ENCODE measurements around the gene DCXR. TPM values are rescaled to one million over a fixed set of nuclear protein-coding genes. Genes with fewer than 3 reads are reported as not detected.

The DCXR gene
- total RNA-seq, 2 donors from 2014 or later = 235 to 744 TPM

DNA sequence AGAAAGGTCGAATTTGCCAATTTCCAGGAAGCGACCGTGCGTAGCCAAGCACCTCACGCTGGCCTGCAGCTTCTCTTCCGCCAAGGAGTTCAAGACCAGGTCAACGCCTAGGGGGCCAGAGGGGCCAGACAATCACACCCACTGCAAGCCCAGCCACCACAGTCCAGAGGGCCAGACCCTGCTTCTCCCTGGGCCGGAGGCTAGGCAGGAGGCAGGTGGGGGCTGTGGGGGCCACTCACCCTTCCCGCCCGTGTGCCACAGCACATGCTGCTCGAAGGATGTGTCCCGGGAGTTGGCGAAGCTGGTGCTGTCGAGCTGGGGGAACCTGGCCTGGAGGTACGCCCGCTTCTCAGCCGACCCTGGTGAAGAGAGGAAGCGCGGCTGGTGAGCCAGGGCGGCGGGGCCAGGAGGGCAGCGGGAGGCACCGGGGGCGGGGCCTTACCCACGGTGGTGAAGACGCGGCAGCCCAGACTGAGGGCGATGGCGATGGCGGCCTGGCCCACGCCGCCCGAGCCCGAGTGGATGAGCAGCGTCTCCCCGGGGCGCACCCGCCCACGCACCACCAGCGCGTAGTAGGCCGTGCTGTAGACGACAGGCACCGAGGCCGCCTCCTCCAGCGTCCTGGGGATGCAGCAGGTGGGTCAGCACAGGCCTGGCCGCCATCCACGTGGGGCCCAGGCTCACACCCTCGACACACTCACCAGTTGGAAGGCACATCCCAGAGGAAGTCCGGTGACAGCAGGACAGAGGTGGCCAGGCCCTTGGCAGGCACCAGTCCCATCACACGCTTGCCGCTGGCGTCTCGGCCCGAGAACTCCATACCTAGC lies 46.2 kb upstream of the DCXR start:
- H3K36me3 ChIP-seq = peaks cover 77 to 83% of the 10 kb centered on the region in 2 donors
- no peaks in the 10 kb centered on the region for H3K4me1 ChIP-seq (replicated peaks)
- 89% methylated on average over 47 of the region's 55 CpGs for WGBS
- no peak overlapping the region for H3K4me3 ChIP-seq
- H3K27me3 ChIP-seq (replicated peaks; ENCODE audit: insufficient read depth) = no peaks in the 10 kb centered on the region
- no peak for TF ChIP-seq POLR2A (IDR thresholded peaks at IDR 0.05)
- no peak for TF ChIP-seq POLR2AphosphoS5 (IDR thresholded peaks at IDR 0.05)
- TF ChIP-seq, protein P1, sequence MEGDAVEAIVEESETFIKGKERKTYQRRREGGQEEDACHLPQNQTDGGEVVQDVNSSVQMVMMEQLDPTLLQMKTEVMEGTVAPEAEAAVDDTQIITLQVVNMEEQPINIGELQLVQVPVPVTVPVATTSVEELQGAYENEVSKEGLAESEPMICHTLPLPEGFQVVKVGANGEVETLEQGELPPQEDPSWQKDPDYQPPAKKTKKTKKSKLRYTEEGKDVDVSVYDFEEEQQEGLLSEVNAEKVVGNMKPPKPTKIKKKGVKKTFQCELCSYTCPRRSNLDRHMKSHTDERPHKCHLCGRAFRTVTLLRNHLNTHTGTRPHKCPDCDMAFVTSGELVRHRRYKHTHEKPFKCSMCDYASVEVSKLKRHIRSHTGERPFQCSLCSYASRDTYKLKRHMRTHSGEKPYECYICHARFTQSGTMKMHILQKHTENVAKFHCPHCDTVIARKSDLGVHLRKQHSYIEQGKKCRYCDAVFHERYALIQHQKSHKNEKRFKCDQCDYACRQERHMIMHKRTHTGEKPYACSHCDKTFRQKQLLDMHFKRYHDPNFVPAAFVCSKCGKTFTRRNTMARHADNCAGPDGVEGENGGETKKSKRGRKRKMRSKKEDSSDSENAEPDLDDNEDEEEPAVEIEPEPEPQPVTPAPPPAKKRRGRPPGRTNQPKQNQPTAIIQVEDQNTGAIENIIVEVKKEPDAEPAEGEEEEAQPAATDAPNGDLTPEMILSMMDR (IDR thresholded peaks at IDR 0.05) = no peak
- no peaks in the 10 kb centered on the region for H3K9me3 ChIP-seq
- H3K27ac ChIP-seq = no peak overlapping the region
- no peak for DNase-seq (ENCODE audit: low spot score)
- intact Hi-C loops (cut with DNase I) = no loop called here

DNA sequence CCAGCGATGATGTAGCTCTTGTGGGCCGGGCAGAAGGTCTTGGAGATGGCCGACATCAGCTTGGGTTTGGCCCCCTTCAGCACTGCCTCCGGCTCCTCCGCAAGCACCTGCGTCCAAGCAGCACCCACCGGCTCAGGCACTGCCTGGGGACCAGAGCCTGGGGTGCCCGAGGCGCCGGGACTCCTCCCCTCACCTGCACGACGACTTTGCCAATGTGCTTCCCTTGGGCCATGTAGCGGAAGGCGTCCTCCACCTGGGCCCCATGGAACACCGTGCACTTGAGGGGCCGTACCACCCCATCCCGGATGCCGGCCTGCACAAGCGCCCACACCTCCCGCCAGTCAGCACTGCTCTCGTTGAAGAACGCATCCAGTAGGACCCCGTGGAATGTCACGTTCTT lies 45.5 kb upstream of the DCXR start:
- Histone ChIP-seq H3K4me3 (no peak overlapping the region), H3K9me3 (no peaks in the 10 kb centered on the region), H3K27me3 (replicated peaks; ENCODE audit: insufficient read depth) (no peaks in the 10 kb centered on the region), H3K4me1 (replicated peaks) (no peaks in the 10 kb centered on the region), H3K27ac (no peak overlapping the region), H3K36me3 (peaks cover 70 to 76% of the 10 kb centered on the region in 2 donors)
- intact Hi-C loops (cut with DNase I) = no loop called here
- WGBS = 92% methylated on average over 23 of the region's 24 CpGs
- TF ChIP-seq POLR2A (IDR thresholded peaks at IDR 0.05) = no peak
- TF ChIP-seq, protein P1 (IDR thresholded peaks at IDR 0.05) = no peak
- TF ChIP-seq POLR2AphosphoS5 (IDR thresholded peaks at IDR 0.05) = no peak
- DNase-seq (ENCODE audit: low spot score) = no peak

DNA sequence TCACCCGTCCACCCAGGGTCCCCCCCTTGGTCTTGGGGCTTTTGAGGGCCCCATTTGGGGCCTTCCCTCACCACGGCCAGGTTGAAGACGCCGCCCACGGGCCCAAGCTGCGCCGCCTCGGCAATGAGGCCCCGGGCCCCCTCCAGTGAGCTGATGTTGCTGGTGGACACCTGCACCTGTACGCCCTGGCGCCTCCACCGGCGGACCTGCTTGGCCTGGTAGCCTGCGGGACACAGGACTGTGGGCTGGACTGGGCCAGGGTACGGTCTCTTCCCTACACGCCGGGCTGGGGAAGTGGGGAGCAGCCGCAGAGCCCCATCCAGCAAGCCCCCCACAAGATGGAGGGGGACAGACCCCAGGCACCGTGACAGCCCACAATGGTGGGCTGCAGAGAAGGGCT lies 45.0 kb upstream of the DCXR start:
- Histone ChIP-seq H3K36me3 (peaks cover 65 to 71% of the 10 kb centered on the region in 2 donors), H3K27me3 (replicated peaks; ENCODE audit: insufficient read depth) (no peaks in the 10 kb centered on the region), H3K4me3 (no peak overlapping the region), H3K27ac (no peak overlapping the region), H3K4me1 (replicated peaks) (no peaks in the 10 kb centered on the region), H3K9me3 (no peaks in the 10 kb centered on the region)
- intact Hi-C loops (cut with DNase I) = no loop called here
- WGBS = 88% methylated on average over 19 of the region's 19 CpGs
- DNase-seq (ENCODE audit: low spot score) = no peak
- TF ChIP-seq POLR2AphosphoS5 (IDR thresholded peaks at IDR 0.05) = no peak
- TF ChIP-seq, protein P1 (IDR thresholded peaks at IDR 0.05) = no peak
- TF ChIP-seq POLR2A (IDR thresholded peaks at IDR 0.05) = no peak

GRCh38 chr17:82081966-82082365 lies 44.5 kb upstream of the DCXR start:
- Histone ChIP-seq H3K27me3 (replicated peaks; ENCODE audit: insufficient read depth) (no peaks in the 10 kb centered on the region), H3K27ac (no peak overlapping the region), H3K36me3 (peaks cover 61 to 66% of the 10 kb centered on the region in 2 donors), H3K9me3 (no peaks in the 10 kb centered on the region), H3K4me1 (replicated peaks) (no peaks in the 10 kb centered on the region), H3K4me3 (no peak overlapping the region)
- intact Hi-C loops (cut with DNase I) = no loop called here
- WGBS = 90% methylated on average over 16 of the region's 22 CpGs
- DNase-seq (ENCODE audit: low spot score) = no peak
- TF ChIP-seq, protein P1 (IDR thresholded peaks at IDR 0.05) = no peak
- TF ChIP-seq POLR2A (IDR thresholded peaks at IDR 0.05) (no peak), POLR2AphosphoS5 (IDR thresholded peaks at IDR 0.05) (no peak)

DNA sequence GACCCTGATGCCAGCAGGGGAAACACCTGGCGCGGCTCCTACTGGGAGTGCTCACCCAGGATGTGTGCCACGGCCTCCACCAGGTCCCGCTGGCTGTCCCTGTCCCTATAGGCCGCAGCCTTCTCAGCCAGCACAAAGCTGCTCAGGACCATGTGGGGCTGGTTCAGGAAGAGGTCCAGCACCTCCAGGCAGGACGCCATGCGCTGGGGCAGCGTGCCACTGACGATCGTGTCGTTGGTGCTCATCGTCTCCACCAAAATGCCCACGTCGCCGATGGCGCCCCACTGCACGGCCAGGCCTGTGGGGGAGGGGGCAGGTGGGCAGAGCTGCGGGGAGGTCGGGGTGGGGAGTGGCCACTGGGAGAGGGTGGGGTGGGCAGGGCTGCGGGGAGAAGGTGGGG lies 44.0 kb upstream of the DCXR start:
- TF ChIP-seq, protein P1 (IDR thresholded peaks at IDR 0.05) = no peak
- TF ChIP-seq POLR2AphosphoS5 (IDR thresholded peaks at IDR 0.05) = no peak
- no peak for TF ChIP-seq POLR2A (IDR thresholded peaks at IDR 0.05)
- 91% methylated on average over 18 of the region's 20 CpGs for WGBS

More for the DNA sequence above, 44.0 kb upstream of the DCXR start:
- no peak for DNase-seq (ENCODE audit: low spot score)
- no peaks in the 10 kb centered on the region for H3K9me3 ChIP-seq
- no peaks in the 10 kb centered on the region for H3K4me1 ChIP-seq (replicated peaks)
- no peak overlapping the region for H3K27ac ChIP-seq
- no peaks in the 10 kb centered on the region for H3K27me3 ChIP-seq (replicated peaks; ENCODE audit: insufficient read depth)
- H3K36me3 ChIP-seq = peaks cover 56 to 61% of the 10 kb centered on the region in 2 donors
- H3K4me3 ChIP-seq = no peak overlapping the region
- intact Hi-C loops (cut with DNase I) = no loop called here
